HL-60 (cell line): Measurements from ENCODE around the gene MLF2.

Experiments used
- POLR2AphosphoS5 ChIP-seq: IDR thresholded peaks from 2 replicates; pipeline ENCODE4 v1.6.1; 2012; ENCODE audit warnings: low read depth
- TF ChIP-seq, protein P1 (sequence below): IDR thresholded peaks from one replicate; pipeline ENCODE4 v1.5.1; 2011; ENCODE audit warnings: low read length, control low read depth, inconsistent platforms; ENCODE audit not compliant: insufficient read depth

GRCh38 chr12:6786416-6787094 is 33.6 kb upstream of the MLF2 start:
- TF ChIP-seq, protein P1, sequence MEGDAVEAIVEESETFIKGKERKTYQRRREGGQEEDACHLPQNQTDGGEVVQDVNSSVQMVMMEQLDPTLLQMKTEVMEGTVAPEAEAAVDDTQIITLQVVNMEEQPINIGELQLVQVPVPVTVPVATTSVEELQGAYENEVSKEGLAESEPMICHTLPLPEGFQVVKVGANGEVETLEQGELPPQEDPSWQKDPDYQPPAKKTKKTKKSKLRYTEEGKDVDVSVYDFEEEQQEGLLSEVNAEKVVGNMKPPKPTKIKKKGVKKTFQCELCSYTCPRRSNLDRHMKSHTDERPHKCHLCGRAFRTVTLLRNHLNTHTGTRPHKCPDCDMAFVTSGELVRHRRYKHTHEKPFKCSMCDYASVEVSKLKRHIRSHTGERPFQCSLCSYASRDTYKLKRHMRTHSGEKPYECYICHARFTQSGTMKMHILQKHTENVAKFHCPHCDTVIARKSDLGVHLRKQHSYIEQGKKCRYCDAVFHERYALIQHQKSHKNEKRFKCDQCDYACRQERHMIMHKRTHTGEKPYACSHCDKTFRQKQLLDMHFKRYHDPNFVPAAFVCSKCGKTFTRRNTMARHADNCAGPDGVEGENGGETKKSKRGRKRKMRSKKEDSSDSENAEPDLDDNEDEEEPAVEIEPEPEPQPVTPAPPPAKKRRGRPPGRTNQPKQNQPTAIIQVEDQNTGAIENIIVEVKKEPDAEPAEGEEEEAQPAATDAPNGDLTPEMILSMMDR: no peak
- TF ChIP-seq POLR2AphosphoS5: no peak
